ENCODE measurements around the gene KIF3A.

Gene KIF3A

GRCh38 chr5:132669966-132670882 lies 67.1 kb downstream of the KIF3A start:
- H3K4me2 ChIP-seq (ENCODE audit: low read length): no peak overlapping the region
- H3K4me1 ChIP-seq (ENCODE audit: control insufficient read depth, insufficient read depth, low read length): peaks cover 13% of the 10 kb centered on the region
- no peaks in the 10 kb centered on the region for H3K36me3 ChIP-seq (ENCODE audit: insufficient read depth, low read length)
- no peaks in the 10 kb centered on the region for H3K27me3 ChIP-seq (ENCODE audit: control insufficient read depth, insufficient read depth, low read length)
- H3K4me3 ChIP-seq (ENCODE audit: low read length): no peak overlapping the region
- no peak overlapping the region for H3K9ac ChIP-seq (ENCODE audit: low read depth, low read length)
- H3K9me3 ChIP-seq (replicated peaks; ENCODE audit: low read length): no peaks in the 10 kb centered on the region

DNA sequence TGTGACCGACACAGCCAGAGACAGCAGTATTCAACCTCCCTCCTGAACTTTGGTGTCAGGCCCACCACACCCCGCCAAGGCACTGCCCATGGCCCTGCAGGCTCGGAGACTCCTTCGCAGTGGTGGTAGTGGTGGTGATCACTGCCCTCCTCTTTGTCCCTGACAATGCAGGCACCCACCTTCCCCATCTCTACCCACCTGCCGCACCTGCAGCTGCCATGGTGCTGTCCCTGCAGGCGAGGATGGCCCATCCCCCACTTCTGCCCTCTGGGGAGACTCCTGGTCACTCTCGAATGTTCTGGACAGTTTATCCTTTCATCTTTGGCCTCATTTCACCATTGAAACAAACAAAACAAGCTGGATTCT lies 67.9 kb downstream of the KIF3A start:
- H3K4me2 ChIP-seq (ENCODE audit: low read length): no peak overlapping the region

DNA sequence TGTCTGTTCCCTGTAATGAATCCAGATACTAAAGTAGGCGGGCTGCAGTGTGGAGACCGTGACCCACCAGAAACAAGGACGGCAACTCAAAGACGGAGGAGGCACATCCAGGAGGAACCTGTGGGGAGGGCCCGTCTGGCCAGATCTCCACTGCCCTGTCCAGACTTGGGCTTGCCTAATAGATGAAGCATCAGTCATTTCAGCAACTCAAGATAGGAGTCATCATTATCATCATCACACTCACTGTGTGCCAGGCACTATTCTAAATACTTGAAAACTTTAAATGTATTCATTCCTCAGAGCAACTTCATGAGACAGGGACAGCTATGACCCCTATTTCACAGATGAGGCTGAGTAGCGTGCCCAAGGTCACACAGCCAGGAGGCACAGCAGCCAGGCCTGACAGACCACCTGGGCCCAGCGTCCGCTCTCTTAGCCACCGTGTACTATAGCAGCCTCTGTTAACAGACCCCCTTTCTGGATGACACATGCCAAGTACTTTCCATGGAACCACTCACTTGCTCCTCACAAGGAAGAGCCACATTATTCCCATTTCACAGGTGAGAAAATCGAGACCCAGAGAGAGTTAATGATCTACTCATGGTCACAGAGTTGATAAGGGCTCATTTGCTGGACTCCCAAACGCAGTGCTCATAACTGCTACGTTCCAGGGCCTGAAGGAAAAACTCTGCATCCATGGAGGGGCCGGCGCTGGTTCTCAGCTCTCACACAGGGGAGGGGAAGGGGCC lies 68.5 kb downstream of the KIF3A start:
- H3K4me1 ChIP-seq (ENCODE audit: control insufficient read depth, insufficient read depth, low read length): peaks cover 2% of the 10 kb centered on the region
- H3K9ac ChIP-seq (ENCODE audit: low read depth, low read length): no peak overlapping the region
- no peaks in the 10 kb centered on the region for H3K9me3 ChIP-seq (replicated peaks; ENCODE audit: low read length)
- H3K4me2 ChIP-seq (ENCODE audit: low read length): no peak overlapping the region
- H3K27me3 ChIP-seq (ENCODE audit: control insufficient read depth, insufficient read depth, low read length): no peaks in the 10 kb centered on the region
- H3K4me3 ChIP-seq (ENCODE audit: low read length): no peak overlapping the region
- no peaks in the 10 kb centered on the region for H3K36me3 ChIP-seq (ENCODE audit: insufficient read depth, low read length)

More for the DNA sequence above, 67.9 kb downstream of the KIF3A start:
- no peak overlapping the region for H3K9ac ChIP-seq (ENCODE audit: low read depth, low read length)
- no peaks in the 10 kb centered on the region for H3K9me3 ChIP-seq (replicated peaks; ENCODE audit: low read length)
- H3K36me3 ChIP-seq (ENCODE audit: insufficient read depth, low read length): no peaks in the 10 kb centered on the region
- peaks cover 8% of the 10 kb centered on the region for H3K4me1 ChIP-seq (ENCODE audit: control insufficient read depth, insufficient read depth, low read length)
- no peaks in the 10 kb centered on the region for H3K27me3 ChIP-seq (ENCODE audit: control insufficient read depth, insufficient read depth, low read length)
- H3K4me3 ChIP-seq (ENCODE audit: low read length): no peak overlapping the region

- Histone ChIP-seq H3K4me3 (ENCODE audit: low read length) (no peak overlapping the region), H3K9me3 (replicated peaks; ENCODE audit: low read length) (no peaks in the 10 kb centered on the region), H3K36me3 (ENCODE audit: insufficient read depth, low read length) (no peaks in the 10 kb centered on the region), H3K27me3 (ENCODE audit: control insufficient read depth, insufficient read depth, low read length) (no peaks in the 10 kb centered on the region), H3K4me1 (ENCODE audit: control insufficient read depth, insufficient read depth, low read length) (peaks cover 4% of the 10 kb centered on the region), H3K9ac (ENCODE audit: low read depth, low read length) (no peak overlapping the region), H3K4me2 (ENCODE audit: low read length) (no peak overlapping the region)
Measured at GRCh38 chr5:132667761-132668705, 69.3 kb downstream of the KIF3A start.

- Histone ChIP-seq H3K4me1 (ENCODE audit: control insufficient read depth, insufficient read depth, low read length) (peaks cover 5% of the 10 kb centered on the region), H3K27me3 (ENCODE audit: control insufficient read depth, insufficient read depth, low read length) (no peaks in the 10 kb centered on the region)
Measured at GRCh38 chr5:132667309-132667708, 70.0 kb downstream of the KIF3A start.

DNA sequence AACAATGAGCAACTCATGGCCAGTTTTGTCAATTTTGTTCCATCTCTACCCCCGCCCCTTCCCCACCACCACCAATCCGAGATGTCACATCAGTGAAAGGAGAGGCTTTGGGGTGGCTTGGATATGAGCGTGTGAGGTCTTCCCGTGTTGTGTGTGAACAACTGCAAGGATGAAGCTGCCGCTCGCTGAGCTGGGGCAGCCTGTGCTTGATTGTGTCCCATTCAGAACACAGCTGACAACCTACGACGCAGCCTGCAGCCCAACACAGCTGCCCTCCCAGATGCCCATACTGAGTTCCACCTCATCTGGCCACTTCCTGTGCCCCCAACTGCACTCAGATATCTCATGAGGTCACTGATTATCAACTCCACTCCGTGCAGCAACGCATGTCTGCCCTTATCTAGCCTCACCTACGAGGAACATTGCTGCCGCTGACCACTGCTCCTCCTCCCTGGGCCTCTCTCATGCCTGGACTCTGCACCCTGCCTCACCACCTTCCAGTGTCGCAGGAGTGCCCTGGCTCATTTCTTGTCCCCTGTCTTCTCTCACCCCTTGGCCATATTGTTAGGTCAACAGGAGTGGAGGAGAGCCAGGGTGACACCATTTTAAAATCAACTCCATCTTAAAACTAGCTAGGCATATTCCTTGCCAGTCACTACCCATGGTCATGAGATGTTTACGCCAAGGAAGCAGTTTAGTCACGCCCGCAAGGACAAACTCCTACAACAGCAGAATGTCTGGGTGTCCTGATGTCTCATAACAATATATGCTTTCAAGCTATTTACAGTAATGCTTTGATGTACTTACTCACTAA lies 70.8 kb downstream of the KIF3A start:
- Histone ChIP-seq H3K27me3 (ENCODE audit: control insufficient read depth, insufficient read depth, low read length) (no peaks in the 10 kb centered on the region), H3K4me3 (ENCODE audit: low read length) (no peak overlapping the region), H3K4me2 (ENCODE audit: low read length) (no peak overlapping the region), H3K36me3 (ENCODE audit: insufficient read depth, low read length) (no peaks in the 10 kb centered on the region), H3K9me3 (replicated peaks; ENCODE audit: low read length) (no peaks in the 10 kb centered on the region), H3K4me1 (ENCODE audit: control insufficient read depth, insufficient read depth, low read length) (peaks cover 5% of the 10 kb centered on the region), H3K9ac (ENCODE audit: low read depth, low read length) (no peak overlapping the region)

More at GRCh38 chr5:132667309-132667708, 70.0 kb downstream of the KIF3A start:
- H3K36me3 ChIP-seq (ENCODE audit: insufficient read depth, low read length): no peaks in the 10 kb centered on the region
- H3K9me3 ChIP-seq (replicated peaks; ENCODE audit: low read length): no peaks in the 10 kb centered on the region
- H3K4me2 ChIP-seq (ENCODE audit: low read length): no peak overlapping the region
- no peak overlapping the region for H3K9ac ChIP-seq (ENCODE audit: low read depth, low read length)
- no peak overlapping the region for H3K4me3 ChIP-seq (ENCODE audit: low read length)

GRCh38 chr5:132665574-132666080 lies 71.7 kb downstream of the KIF3A start:
- no peaks in the 10 kb centered on the region for H3K9me3 ChIP-seq (replicated peaks; ENCODE audit: low read length)
- no peaks in the 10 kb centered on the region for H3K36me3 ChIP-seq (ENCODE audit: insufficient read depth, low read length)
- H3K27me3 ChIP-seq (ENCODE audit: control insufficient read depth, insufficient read depth, low read length): no peaks in the 10 kb centered on the region
- no peak overlapping the region for H3K4me3 ChIP-seq (ENCODE audit: low read length)
- peaks cover 10% of the 10 kb centered on the region for H3K4me1 ChIP-seq (ENCODE audit: control insufficient read depth, insufficient read depth, low read length)
- no peak overlapping the region for H3K4me2 ChIP-seq (ENCODE audit: low read length)
- H3K9ac ChIP-seq (ENCODE audit: low read depth, low read length): no peak overlapping the region

DNA sequence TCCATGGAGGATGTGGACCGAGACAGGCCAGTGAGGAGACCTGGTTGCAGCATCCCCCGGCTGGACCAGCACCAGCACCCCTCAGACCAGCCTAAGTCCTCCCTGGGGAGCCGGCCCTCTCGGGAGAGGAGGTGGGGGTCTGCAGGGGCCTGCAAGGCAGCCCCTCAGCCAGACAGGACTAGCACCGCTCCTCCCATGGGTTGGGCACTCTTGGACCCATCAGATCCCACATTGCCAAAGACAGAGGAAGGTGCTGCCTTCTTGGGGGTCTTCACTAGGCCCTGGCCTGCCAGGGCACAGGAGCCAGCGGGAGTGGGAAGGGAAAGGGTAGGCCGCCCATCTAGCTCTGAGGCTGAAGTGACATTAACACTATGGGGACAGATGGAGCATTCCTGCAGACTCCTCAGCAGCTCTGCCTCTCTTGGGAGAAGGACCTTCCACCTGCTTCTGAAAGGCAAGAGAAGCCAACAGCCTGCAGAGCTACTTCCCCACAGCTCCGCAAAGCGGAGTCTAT lies 72.6 kb downstream of the KIF3A start:
- Histone ChIP-seq H3K9ac (ENCODE audit: low read depth, low read length) (no peak overlapping the region), H3K4me2 (ENCODE audit: low read length) (no peak overlapping the region), H3K36me3 (ENCODE audit: insufficient read depth, low read length) (no peaks in the 10 kb centered on the region), H3K4me3 (ENCODE audit: low read length) (no peak overlapping the region), H3K4me1 (ENCODE audit: control insufficient read depth, insufficient read depth, low read length) (peaks cover 10% of the 10 kb centered on the region), H3K9me3 (replicated peaks; ENCODE audit: low read length) (no peaks in the 10 kb centered on the region), H3K27me3 (ENCODE audit: control insufficient read depth, insufficient read depth, low read length) (no peaks in the 10 kb centered on the region)

DNA sequence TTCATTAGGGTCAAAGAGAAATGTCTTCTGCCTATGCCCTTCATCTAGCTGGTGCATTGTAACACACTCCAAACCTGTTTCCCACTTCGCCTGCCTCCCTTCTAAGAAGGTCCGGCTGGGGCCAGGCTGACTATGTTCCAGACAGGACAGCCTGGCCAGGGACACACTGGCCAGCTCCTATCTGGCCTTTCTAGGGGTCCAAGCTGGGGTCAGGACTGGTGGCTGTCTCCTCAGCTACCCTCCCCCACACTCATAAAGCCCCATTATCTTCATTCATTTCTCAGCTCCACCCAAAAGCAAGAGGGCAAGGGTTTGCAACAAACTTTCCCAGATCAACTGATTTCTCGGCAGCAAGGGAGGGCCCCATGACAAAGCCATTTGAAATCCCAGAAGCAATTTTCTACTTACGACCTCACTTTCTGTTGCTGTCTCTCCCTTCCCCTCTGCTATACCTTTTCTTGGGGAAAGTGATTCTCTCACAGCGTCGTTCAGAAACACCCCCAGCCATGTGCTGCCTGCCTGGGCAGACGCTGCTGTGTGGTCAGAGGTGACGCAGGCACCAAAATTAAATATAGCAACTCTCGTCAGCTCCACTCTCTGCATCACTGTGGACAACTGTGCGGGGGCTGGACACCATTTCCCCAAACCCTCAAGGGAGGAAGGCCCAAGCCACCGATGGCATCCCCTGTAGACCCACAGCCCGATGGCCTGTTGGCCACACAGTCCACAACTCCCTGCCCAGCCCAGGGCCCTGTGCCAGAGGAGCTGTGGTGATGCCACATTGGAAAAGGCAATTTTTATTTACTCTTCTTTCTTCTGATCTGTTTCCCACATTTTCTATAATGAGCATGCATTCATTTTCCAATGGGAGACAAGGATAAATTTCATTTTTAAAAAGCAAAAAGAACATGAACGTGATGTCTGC lies 73.3 kb downstream of the KIF3A start:
- Histone ChIP-seq H3K27me3 (ENCODE audit: control insufficient read depth, insufficient read depth, low read length) (no peaks in the 10 kb centered on the region), H3K36me3 (ENCODE audit: insufficient read depth, low read length) (no peaks in the 10 kb centered on the region), H3K4me3 (ENCODE audit: low read length) (no peak overlapping the region), H3K4me2 (ENCODE audit: low read length) (no peak overlapping the region), H3K4me1 (ENCODE audit: control insufficient read depth, insufficient read depth, low read length) (peaks cover 10% of the 10 kb centered on the region), H3K9ac (ENCODE audit: low read depth, low read length) (no peak overlapping the region), H3K9me3 (replicated peaks; ENCODE audit: low read length) (no peaks in the 10 kb centered on the region)
